NCI-H2171 treated with DMSO at 0.1 percent for 48 hours (cell line): ENCODE measurements around the gene FLYWCH2.
"Not testable (repeated sequence)": the region's sequence is repeated elsewhere in the genome, so short reads cannot be mapped to it uniquely, and the experiment has no call there.

Source experiments
- DNase-seq: peaks from one replicate; lab custom pipeline; 2025; lab: John Stamatoyannopoulos, UW

The FLYWCH2 gene

GRCh38 chr16:2943716-2944115 lies 60.7 kb downstream of the FLYWCH2 start:
- not testable (repeated sequence) for DNase-seq

GRCh38 chr16:2946649-2947048 lies 63.6 kb downstream of the FLYWCH2 start:
- DNase-seq = no peak
